ENCODE results near the gene PLAA.
"Not testable (repeated sequence)": the region's sequence is repeated elsewhere in the genome, so short reads cannot be mapped to it uniquely, and the experiment has no call there.

The PLAA gene

DNA sequence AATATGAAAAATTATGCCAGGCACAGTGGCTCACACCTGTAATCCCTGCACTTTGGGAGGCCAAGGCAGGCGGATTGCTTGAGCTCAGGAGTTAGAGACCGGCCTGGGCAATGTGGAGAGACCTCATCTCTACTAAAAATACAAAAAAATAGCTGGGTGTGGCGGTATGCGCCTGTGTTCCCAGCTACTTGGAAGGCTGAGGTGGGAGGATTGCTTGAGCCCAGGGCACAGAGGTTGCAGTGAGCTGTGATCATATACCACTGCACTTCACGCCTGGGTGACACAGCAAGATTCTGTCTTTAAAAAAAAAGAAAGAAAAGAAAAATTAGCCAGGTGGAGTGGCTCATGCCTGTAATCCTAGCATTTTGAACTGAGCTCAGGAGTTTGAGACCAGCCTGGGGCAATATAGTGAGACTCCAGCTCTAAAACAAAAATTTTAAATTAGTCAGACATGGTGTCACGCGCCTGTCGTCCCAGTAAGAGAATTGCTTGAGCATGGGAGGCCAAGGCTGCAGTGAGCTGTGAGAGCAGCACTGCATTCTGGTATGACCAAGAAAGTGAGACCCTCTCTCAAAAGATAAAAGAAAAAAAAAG lies 18.0 kb downstream of the PLAA start:
- no peak for DNase-seq

DNA sequence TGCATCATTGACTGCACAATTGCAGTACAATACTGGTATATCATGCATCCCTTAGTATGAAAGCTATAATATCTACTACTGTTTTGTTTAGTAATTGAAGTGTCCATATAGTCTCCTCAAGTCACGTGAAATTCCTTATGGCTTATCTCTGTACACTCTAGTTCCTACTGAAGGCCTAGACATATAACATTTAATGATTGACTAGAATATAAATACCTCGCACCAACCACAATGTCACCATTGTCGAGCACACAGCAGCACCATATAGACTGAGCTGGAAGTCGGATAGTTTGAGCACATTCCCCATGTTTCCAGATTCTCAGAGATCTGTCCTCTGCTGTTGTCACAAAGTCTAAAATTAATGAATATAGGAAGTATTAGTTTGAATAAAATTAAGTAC lies 21.4 kb downstream of the PLAA start:
- DNase-seq = no peak

DNA sequence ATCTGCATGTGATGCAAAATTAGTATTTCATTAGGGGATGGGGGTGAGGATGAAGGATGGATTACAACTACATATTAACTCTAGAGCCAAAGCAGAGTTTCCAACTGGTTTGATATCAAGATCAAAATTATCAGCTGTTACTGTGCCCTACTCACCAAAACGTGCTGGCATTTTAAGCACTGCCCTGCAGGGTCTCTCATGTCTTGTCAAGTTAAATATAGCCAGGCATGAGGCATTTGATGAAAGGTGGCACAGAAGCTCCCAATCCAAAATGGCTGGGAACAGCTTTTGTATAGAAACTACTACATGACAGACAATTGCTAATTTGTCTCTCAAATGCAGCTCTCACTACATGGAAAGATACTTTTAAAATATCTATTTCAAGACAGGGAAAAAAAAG lies 27.3 kb downstream of the PLAA start:
- no peak for DNase-seq

DNA sequence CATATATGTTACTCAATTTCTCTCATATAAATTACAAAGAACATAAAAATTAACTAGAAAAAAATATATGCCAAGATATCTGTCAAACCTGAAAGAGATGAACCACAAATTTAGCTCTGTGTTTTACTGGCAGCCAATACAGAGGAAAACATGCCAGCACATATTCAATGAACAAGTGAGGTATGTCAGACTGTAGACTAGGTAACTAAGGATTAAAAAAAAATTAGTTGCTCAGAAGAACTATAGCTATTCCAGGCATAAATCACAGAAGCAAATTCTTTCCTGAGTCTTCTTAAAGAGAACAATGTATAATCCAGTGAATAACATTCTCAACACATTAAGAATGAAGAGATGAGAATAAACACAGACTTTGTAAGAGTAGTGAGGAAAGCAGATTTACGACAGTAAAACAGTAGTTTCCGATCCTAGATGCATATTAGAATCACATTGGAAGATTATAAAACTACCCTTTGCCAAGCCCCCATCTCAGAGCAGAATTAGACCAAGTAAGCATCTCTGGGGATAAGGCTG lies 33.8 kb downstream of the PLAA start:
- no peak for DNase-seq

DNA sequence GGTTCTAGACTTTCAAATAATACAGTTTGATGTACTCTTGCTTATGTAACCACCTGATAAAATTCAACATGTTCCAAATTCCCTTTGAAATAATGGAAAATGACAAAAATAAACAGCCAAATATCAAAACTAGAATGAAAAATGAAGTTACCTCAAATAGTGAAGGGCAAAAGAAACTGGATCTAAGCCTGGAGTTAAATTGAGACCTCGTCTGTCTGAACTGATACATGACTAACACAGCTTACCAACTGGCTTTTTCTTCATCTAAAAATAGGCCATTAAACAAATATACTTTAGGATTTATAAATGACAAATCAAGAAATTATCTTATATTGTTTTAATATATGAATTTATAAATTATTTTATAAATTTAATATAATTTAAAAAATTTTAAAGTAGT lies 42.4 kb downstream of the PLAA start:
- no peak for DNase-seq

DNA sequence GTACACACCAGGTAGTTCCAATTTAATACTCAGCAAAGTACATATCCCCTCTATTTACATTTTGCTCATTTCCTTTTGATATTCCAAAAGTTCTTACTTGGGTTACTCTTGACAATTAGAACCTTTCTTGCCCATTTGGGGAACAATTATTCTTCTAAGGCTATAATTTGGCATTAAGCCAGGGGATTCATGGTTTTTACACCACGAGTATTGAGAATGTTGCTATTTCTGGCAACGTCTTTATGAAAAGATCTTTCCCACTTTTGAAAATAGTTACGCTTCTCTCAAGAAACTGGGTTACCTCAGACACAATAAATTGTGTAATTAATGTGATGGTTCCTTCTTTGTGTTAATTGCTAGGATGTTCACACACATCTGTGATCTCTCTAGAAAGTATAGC lies 43.0 kb downstream of the PLAA start:
- no peak for DNase-seq

DNA sequence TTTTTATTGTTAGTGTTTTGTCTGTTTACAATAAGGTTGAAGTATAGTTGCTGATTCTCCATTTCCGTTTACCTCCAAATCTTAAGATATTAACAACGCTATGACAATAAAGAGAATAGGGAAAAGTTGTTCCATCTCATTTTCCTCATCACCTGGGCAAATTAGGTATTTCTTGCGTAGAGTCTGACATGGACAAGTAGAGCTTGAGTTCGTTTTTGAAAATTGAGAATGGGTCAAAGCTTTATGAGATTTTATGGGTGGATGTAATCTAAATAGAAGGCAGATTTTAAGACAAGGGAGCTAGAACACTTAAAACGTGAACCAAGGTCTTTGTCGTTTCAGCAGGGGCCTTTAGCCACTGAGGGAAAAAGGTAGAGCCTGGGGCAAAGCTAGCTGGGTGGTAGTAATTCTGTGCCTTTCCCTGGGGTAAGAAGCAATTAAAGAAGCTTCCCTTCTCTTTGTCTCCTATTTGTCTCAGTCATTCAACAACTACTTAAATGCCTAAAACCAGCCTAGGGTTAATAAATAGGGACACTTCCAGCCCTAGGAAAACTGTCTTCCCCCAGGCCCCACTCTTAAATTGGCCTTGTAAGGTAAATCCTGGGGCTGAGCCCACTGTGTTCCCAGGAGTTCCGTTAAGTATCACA lies 53.9 kb downstream of the PLAA start:
- no peak for DNase-seq

DNA sequence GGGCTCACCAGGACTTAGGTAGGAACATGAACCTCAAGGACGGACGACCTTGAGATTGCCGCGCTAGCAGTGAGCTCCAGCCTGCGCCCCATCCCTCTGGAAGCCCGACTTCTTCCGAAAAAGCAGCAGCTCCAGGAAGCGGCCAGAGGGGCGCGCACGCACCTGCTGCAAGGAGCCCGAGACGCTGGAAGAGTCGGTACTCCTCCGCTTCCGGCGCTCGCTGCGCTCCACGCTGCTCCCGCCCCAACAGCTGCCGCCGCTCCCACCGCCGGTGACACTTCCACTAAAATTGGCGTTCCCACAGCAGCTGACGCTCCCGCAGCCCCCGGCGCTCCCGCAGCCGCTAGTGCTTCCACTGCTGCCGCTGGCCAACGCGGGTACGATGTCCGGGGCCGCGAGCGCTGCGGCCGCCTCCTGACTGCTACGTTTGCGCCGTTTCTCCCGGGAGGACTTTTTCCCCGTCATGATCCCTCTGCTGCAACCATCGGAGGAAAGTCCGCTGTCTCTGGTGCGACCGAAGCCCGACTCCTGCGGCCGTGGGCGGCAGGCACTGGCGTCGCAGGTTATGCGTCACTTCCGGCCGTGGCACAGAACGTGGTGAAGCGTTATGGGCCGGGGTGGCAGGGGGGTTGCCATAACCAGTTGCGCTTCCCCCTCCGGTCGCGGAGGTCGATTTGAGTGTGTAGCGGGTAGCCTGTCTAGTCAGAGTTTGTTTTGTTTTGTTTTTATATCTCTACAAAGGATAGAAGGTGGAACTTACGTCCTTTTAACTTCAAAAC lies 54.6 kb downstream of the PLAA start, which contains the start of gene CAAP1:
Gene CAAP1, minus strand, starts transcription at position 552 of the 779 bp plus-strand sequence. Its CDS starts 87 bp downstream, at position 465.
- DNase-seq = peak; percentile 87

DNA sequence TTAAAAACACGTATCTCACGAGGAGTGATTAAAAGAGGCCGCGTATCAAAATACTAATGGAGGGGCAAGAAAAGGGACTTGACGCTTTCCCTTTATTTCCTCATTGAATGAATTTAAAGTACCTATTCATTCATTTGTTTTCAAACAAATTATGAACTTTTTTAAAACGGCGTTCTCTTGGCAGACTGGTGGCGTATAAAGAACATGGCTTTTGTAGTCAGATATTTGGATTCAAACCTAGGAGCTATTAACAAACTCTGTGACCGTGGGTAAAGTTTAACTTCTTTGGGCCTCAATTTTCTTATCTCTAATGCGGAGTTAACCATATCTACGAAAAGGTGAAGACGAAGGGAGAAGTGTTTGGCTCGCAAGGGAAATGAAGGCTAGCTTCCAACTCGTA lies 55.3 kb downstream of the PLAA start:
- no peak for DNase-seq

DNA sequence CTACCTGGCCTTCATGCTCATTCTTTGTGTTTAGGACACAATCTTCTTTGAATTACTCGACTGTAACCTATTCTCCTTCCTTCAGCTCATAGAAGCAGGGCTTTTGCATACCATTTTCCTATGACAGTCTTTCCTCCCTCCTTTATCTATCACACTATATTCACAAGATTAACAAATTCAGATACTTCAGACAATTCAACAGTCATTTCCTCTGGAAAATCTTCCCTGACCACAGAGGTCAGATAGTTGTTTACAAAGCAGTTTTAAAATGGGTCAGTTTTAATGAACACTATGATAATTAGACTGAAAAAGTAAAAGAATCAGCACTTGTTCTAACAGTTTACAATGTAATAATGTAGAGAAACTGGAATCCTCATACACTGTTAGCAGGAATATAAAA lies 58.8 kb downstream of the PLAA start:
- no peak for DNase-seq

DNA sequence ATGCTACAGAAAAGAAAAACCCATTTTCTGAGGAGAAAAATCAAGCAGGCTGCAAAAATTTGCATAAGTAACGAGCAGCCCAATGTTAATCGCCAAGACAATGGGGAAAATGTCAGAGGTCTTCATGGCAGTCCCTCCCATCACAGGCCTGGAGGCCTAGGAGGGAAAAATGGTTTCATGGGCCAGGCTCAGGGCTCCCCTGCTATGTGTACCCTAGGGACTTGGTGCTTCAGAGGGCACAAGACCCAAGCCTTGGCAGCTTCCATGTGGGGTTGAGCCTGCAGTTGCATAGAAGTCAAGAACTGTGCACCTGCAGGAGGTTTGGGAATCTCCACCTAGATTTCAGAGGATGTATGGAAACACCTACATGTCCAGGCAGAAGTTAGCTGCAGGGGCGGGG lies 64.9 kb downstream of the PLAA start:
- no peak for DNase-seq

DNA sequence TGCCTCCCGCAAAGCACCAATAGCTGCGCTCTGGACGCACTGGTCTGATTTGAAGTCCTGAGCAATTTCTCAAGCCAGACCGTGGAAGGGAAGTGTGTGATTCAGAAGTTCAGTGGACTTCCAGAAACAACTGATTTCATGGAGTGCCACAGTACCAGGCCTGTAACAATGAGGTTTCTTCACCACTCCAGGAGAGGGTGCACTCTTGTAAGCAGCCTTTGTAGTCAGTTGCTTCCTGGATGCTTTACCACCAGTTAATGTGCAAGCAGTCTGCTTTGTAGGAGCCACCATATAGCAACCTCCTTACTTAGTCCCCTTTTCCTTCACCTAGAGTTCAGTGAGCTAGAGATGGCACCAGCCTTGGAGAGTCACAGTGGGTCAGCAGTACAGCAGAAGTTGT lies 66.8 kb downstream of the PLAA start:
- DNase-seq = no peak

DNA sequence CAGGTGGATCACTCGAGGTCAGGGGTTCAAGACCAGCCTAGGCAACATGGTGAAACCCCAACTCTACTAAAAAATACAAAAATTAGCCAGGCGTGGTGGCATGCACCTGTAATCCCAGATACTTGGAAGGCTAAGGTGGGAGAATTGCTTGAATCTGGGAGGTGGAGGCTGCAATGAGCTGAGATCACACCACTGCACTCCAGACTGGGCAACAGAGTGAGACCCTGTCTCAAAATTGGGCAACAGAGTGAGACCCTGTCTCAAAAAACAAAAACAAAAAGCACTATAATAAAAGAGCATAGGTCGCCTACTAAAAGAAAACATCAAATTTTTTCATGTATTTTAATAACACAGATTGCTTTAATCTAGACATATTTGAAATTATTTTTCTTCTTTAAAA lies 71.9 kb downstream of the PLAA start:
- not testable (repeated sequence) for DNase-seq

DNA sequence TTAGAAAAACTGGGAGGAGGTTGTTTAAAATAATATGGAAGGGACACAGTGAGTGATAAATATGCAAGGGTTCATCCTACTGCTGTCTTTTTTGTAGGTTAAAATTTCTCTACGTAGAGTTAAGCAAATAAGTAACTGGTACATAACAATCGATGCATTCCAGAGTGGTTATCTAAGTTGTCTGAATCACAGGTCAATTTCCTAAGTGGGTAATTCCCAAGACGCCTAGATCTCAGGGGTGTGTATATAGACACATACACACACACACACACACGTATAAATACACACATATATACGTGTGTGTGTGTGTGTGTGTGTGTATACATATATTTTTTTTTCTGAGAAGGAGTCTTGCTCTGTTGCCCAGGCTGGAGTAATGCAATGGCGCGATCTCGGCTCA lies 76.8 kb downstream of the PLAA start:
- no peak for DNase-seq

DNA sequence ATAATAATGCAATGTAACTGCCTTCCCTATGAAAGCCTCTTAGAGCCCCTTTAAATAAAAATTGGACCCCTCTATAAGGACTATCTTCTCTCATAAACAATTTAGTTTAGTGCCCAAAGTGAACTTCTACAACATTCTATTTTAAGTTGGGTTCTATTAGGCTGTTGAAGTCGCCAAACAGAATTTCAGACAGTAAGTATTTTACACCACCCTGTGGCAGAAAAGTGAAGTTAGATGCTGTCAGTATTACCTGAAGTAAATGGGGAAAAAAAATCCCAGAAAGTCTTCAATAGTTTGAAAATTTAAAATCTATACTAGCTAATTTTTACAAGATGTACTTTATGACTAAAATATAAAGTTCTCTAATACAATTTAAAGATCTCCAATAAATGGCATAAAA lies 84.0 kb downstream of the PLAA start:
- no peak for DNase-seq

DNA sequence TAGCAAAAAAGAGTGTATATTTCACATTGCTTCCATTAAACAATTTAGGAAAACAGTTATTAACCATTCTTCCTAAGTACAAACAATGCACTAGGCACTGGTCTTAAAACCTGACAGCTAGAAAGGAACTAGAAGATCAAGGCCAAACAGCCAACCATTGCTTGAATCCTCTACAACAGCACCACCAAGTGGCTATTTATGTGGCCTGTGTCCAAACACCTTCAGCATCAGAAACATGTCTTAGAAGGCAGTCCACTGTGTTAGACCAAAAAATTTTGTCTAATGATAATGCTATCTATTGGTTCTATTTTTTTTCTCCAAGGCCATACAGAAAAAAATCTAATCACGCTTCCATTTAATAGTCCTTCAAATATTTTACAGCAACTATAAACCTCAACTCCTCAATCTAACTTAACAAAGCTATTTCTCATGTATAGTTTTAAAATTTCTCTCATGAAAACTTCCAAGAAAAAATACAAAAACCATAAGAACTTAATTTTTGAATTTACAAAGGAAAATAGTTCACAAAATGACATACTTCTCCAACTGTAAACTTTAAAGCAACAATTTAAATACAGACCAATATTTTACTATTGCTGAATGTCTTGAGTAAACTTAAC lies 90.5 kb downstream of the PLAA start:
- no peak for DNase-seq

All from amniotic stem cell (primary cell).